Activated T-cell treated with anti-CD3 and anti-CD28 coated beads for 4 hours (primary cell): ENCODE data around the gene COBL.

Experiments
- DNase-seq: peaks from one replicate; pipeline ENCODE4 v3.0.0-alpha.2; 2020

COBL gene

GRCh38 chr7:51246258-51247245 is 70.1 kb downstream of the COBL start:
- DNase-seq, result no peak

DNA sequence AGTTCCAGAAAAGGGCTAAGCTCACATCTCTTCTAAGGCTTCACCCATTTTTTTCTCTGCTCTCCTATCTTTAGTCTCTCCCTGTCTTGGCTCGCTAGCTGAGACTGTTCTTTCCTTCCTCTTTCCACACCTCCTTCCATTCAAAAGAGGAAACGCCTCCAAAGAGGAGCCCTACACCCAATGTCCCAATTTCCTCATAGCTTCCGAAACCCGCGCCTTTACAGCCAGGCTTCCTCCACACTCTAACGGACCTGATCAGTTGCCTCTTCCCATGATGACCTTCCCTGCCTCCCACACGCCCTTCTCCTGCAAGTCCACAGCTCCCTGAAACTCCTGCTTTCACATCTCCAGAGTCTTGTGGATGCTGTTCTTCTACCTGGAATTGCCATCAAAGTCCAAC is 71.7 kb downstream of the COBL start:
- no peak for DNase-seq

DNA sequence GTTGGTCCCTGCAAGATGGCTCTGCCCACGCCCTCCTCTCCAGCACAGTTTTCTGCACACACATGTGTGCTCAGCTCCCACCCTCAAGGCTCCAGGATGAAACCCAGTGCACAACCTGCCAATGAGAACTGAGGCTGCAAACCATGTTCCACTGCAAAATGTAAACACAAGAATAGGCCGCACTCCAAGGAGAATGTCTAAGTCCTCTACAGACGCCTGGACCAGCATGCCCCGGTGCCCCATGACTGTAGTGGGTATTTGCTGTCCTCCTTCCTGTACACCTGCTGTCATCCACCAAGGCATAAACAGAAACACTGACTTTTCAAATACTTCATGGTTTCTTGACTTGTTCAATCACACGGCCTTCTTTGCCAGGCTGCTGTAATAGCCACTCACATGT is 72.6 kb downstream of the COBL start:
- DNase-seq, result no peak

GRCh38 chr7:51243631-51244030 is 73.0 kb downstream of the COBL start:
- DNase-seq, result no peak

- DNase-seq, result no peak
Observed at GRCh38 chr7:51242881-51243518, 73.6 kb downstream of the COBL start.

DNA sequence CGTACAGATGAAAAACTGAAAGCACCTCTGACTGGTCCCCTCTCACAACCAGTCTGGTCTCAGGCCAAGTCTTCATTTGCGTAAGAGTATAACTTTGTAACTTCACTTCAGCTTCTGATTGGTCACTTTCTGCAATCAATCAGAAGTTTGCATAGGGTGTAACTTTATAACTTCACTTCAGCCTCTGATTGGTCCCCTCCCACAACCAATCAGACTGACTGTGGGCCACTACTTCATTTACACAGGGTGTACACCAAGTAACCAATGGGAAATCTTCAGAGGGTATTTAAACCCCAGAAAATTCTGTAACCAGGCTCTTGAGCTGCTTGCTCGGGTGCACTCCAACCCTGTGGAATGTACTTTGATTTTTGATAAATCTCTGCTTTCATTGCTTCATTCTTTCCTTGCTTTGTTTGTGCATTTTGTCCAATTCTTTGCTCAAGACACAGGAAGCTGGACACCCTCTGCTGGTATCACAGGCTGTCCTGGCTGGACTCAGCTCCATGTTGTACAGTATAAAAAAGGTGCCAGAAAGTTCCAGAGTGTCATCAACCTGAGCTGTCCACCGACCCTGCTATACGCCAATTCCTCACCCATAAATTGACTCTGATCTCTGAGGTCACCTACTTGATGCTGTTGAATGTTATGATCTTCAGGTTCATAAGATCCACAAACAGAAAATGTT is 74.5 kb downstream of the COBL start:
- DNase-seq, result no peak

DNA sequence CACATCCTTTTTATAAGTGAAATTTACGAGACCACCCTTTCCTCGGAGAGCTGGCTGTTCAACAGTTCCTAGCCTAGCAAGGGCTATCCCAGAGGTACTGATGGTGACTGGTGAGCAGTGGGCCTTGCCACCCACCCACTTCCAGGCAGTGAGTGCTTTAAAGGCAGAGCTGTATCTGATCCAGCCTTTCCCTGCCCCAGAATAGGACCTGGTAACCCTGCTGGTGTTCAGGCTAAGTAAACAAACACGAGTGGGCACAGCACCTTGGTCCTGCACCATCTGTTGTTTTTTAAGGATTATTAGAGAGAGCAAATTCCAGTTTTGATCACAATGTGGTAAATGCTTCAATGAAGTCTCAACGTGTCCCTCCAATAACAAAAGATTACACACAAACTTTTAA is 75.7 kb downstream of the COBL start:
- DNase-seq, result no peak

DNA sequence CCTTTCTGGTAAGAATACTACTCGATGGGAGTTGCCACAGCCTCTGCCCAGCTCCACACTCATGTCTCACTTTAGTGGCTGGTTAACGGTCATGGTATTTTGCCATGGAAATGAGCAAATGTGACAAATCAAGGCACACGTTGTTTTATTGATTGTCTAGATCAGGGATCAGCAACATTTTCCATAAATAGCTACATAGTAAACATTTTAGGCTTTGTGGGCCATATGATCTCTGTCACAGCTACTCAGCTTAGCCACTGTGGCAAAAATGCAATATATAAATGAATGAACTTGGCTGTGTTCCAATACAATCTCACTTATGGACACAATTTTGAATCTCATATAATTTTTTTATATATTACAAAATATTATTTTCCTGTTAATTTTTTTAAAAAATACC is 76.9 kb downstream of the COBL start:
- DNase-seq, result no peak

DNA sequence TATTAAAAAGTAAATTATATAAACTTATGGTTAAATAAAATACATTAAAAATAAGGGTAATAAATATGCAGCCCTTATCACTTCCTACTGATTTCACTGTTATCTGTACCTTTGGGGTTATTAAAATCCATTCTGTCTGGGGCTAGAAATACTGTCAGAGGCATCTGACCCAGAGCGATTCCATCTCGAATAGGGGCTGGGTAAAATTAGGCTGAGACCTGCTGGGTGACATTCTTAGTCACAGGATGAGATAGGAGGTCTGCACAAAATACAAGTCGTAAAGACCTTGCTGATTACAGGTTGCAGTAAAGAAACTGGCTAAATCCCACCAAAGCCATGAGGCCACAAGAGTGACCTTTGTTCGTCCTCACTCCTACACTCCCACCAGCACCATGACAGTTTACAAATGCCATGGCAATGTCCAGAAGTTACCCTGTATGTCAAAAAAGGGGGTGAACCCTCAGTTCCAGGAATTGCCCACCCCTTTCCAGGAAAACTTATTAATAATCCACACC is 77.6 kb downstream of the COBL start:
- DNase-seq, result no peak

GRCh38 chr7:51237446-51238133 is 79.0 kb downstream of the COBL start:
- DNase-seq, result no peak

- DNase-seq, result no peak
Observed at GRCh38 chr7:51236470-51237132, 80.0 kb downstream of the COBL start.

DNA sequence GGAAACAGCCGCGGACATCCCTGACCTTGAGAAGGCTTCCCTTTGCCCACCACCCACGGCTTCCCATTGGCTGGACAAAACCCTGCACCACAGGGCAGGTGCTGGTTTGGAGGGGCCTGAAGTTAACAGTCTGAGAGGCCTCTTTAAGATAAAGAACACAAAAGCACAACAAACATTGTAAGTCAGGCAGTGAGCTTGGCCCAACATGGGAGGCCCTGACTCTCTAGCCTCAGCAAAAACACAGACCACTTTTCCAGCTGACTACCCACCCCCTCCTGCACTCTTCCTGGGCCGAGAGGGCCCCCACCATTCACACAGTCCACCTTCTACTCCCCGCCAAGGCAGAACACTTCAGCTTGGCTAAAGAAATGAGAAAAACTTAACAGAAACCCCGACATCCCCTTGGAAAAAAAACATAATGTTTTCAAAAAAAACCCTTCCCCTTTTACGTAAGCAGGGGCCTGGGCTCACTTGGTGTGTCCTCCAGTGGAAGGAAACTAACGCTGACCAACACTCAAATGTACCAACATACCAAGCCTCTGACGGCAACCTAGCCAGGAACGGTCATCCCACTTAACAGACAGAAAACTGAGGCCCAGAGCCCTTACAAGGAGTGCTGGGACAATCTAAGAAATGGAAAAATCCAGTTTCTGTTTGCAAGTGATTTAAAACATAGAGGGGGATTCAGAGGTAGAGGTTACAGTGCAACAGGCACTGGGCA is 80.9 kb downstream of the COBL start:
- DNase-seq, result no peak

DNA sequence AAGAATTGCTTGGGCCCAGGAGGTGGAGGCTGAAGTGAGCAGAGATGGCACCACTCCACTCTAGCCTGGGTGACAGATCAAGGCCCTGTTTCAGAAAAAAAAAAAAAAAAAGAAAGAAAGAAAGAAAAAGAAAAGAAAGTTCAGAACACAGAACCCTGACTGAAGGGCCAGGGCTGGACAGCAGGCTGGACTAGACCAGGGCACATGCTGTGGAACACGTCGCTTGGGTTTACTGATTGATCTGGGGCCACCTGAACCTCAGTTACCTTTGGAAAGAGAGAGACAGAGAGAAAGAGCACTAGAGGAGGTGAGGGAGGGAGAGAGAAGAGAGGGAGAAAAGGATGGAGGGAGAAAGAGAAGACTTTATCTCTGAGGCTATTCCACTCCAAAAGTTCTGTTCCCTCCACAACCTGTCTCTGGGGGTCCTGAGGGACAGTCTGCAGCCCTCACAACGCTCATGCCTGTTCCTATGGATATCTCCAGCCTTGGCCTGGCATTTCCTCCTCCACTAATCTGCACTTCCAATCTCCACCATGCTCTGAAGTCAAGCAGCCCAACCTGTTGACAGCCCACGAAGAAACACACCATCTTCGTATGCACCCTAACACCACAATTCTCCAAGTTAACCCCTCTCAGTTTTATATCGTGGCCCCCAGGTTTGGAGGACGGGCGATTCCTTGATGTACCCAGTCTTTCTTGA is 81.8 kb downstream of the COBL start:
- no peak for DNase-seq

DNA sequence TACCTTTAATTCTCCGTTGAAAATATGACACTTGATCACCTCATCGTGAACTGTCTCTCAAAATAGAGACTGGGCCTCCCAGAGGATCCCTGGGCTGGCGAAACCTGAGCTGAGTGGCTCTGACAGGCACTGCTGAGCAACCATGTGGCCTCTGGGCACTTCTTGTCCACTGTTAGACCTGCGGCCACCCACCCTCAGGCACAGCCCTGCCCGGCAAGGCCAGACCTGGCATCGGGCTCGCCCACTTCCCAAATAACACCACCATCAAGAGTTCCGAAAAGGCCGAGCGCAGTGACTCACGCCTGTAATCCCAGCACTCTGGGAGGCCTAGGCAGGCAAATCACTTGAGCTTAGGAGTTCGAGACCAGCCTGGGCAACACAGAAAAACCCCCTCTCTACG is 82.5 kb downstream of the COBL start:
- no peak for DNase-seq

- DNase-seq, result no peak
Observed at GRCh38 chr7:51233374-51233773, 83.2 kb downstream of the COBL start.

DNA sequence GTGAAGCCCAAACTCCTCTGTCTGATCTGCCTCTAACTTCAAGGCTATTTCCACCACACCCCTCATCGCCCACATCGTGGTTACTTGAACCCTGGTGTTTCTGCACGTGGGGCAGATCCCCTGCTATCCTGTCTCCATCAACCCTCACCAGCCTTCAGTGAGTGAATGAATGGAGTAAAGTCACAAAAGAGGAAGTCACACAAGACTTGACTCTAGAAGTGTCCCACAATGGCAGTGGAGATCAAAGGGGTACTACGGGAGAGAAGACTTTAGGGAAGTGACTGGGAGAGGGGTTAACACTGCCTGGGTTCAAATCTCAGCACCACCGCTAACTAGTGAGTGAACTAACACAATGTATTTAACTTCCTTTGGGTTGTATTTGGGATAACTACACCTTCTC is 85.9 kb downstream of the COBL start:
- DNase-seq, result no peak

- no peak for DNase-seq
Observed at GRCh38 chr7:51230324-51230625, 86.3 kb downstream of the COBL start.

GRCh38 chr7:51229620-51230323 is 86.8 kb downstream of the COBL start:
- no peak for DNase-seq

DNA sequence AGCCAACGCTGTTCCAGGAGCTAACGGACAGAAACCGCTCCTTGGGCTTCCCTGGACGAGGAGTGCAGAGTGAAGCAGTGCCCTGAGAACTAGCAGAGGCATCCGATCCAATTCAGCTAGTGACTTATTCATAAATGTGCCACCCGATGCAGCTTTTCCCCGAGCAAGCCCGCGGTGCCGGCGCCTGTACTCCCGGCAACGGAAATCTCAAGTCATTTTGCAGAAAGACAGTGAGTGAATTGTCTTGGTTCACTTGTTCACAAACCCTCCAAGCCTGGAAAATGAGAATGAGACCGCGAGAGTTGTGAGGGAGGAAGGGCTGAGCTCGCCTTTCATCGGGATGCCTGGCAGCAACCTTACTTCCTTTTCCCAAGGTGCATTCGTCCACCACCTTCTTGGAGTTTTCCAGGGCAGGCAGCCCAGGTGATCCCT is 87.5 kb downstream of the COBL start:
- no peak for DNase-seq

DNA sequence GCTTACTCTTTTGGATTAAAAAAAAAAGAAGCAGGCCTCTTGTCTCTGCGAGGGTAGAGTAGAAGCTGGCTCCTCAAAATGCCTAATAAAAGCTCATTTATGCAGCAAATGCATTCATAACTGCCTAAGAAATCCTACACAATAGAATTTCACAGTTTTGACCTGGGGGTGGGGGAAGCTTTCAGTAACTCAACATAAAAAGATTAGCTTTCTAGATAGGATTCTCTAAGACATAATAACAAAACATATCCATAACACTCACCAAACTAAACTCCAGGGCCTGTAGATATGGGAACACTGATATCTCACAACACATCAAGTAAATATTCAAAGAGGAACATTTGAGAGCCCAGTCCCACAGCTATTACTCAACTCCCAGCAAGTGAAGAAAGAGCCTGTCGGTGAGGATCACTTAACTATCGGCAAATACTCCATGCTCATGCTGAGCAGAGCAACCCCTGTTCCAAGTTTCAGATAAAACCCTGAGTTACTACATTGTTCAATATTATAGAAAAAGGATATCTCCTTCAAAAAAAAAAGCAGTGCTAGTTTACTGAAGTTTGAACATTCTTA is 88.1 kb downstream of the COBL start:
- DNase-seq, result no peak
